ENCODE data around the gene SVEP1.

SVEP1 gene

GRCh38 chr9:110317911-110318310 lies 261.6 kb downstream of the SVEP1 start:
- DNase-seq (ENCODE audit: low spot score), result no peak

GRCh38 chr9:110316261-110317075 lies 263.1 kb downstream of the SVEP1 start:
- no peak for DNase-seq (ENCODE audit: low spot score)

All from LoVo (cell line).